Measurements from ENCODE around the gene PAPPA2.
"Not testable (repeated sequence)": the region's sequence is repeated elsewhere in the genome, so short reads cannot be mapped to it uniquely, and the experiment has no call there.

The PAPPA2 gene

GRCh38 chr1:176556288-176556687 is 93.3 kb downstream of the PAPPA2 start:
- no peak for DNase-seq (ENCODE audit: low spot score)
- in situ Hi-C loops (cut with MboI; ENCODE audit: low sequenced_read_pairs, unreplicated experiment) = no loop called here
- no peak for TF ChIP-seq CTCF (IDR thresholded peaks at IDR 0.05; ENCODE audit: borderline replicate concordance, control extremely low read depth, extremely low read depth, insufficient read depth, missing control alignments)

GRCh38 chr1:176557543-176558258 is 94.7 kb downstream of the PAPPA2 start:
- in situ Hi-C loops (cut with MboI; ENCODE audit: low sequenced_read_pairs, unreplicated experiment) = no loop called here
- TF ChIP-seq CTCF (IDR thresholded peaks at IDR 0.05; ENCODE audit: borderline replicate concordance, control extremely low read depth, extremely low read depth, insufficient read depth, missing control alignments) = no peak

GRCh38 chr1:176558561-176558960 is 95.6 kb downstream of the PAPPA2 start:
- in situ Hi-C loops (cut with MboI; ENCODE audit: low sequenced_read_pairs, unreplicated experiment) = no loop called here
- TF ChIP-seq CTCF (IDR thresholded peaks at IDR 0.05; ENCODE audit: borderline replicate concordance, control extremely low read depth, extremely low read depth, insufficient read depth, missing control alignments) = no peak
- no peak for DNase-seq (ENCODE audit: low spot score)

More at GRCh38 chr1:176557543-176558258, 94.7 kb downstream of the PAPPA2 start:
- DNase-seq (ENCODE audit: low spot score) = no peak

- no peak for TF ChIP-seq CTCF (IDR thresholded peaks at IDR 0.05; ENCODE audit: borderline replicate concordance, control extremely low read depth, extremely low read depth, insufficient read depth, missing control alignments)
- in situ Hi-C loops (cut with MboI; ENCODE audit: low sequenced_read_pairs, unreplicated experiment) = no loop called here
- no peak for DNase-seq (ENCODE audit: low spot score)
Observed at GRCh38 chr1:176559474-176559873, 96.5 kb downstream of the PAPPA2 start.

GRCh38 chr1:176559878-176560277 is 96.9 kb downstream of the PAPPA2 start:
- DNase-seq (ENCODE audit: low spot score) = peak; percentile 56
- in situ Hi-C loops (cut with MboI; ENCODE audit: low sequenced_read_pairs, unreplicated experiment) = loop anchor here (5.0 kb wide), 1 partner anchor 322 kb away; no protein-coding TSS in a partner anchor
- TF ChIP-seq CTCF (IDR thresholded peaks at IDR 0.05; ENCODE audit: borderline replicate concordance, control extremely low read depth, extremely low read depth, insufficient read depth, missing control alignments) = peak; percentile 45

GRCh38 chr1:176560681-176561080 is 97.7 kb downstream of the PAPPA2 start:
- TF ChIP-seq CTCF (IDR thresholded peaks at IDR 0.05; ENCODE audit: borderline replicate concordance, control extremely low read depth, extremely low read depth, insufficient read depth, missing control alignments) = no peak
- no peak for DNase-seq (ENCODE audit: low spot score)
- in situ Hi-C loops (cut with MboI; ENCODE audit: low sequenced_read_pairs, unreplicated experiment) = loop anchor here (5.0 kb wide), 1 partner anchor 322 kb away; no protein-coding TSS in a partner anchor

GRCh38 chr1:176561761-176562160 is 98.8 kb downstream of the PAPPA2 start:
- not testable (repeated sequence) for DNase-seq (ENCODE audit: low spot score)

More at GRCh38 chr1:176561761-176562160, 98.8 kb downstream of the PAPPA2 start:
- in situ Hi-C loops (cut with MboI; ENCODE audit: low sequenced_read_pairs, unreplicated experiment) = loop anchor here (5.0 kb wide), 1 partner anchor 321 kb away; no protein-coding TSS in a partner anchor
